HG03066 (cell line): ENCODE measurements around the gene EEF1G.
"Not testable (repeated sequence)": the region's sequence is repeated elsewhere in the genome, so short reads cannot be mapped to it uniquely, and the experiment has no call there.

Source experiments
- ATAC-seq: cut with Tn5 transposase; IDR thresholded peaks from one replicate; pipeline ENCODE4 v1.9.1; 2021; ENCODE audit warnings: low read depth; ENCODE audit not compliant: unreplicated experiment

The EEF1G gene, protein sequence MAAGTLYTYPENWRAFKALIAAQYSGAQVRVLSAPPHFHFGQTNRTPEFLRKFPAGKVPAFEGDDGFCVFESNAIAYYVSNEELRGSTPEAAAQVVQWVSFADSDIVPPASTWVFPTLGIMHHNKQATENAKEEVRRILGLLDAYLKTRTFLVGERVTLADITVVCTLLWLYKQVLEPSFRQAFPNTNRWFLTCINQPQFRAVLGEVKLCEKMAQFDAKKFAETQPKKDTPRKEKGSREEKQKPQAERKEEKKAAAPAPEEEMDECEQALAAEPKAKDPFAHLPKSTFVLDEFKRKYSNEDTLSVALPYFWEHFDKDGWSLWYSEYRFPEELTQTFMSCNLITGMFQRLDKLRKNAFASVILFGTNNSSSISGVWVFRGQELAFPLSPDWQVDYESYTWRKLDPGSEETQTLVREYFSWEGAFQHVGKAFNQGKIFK

DNA sequence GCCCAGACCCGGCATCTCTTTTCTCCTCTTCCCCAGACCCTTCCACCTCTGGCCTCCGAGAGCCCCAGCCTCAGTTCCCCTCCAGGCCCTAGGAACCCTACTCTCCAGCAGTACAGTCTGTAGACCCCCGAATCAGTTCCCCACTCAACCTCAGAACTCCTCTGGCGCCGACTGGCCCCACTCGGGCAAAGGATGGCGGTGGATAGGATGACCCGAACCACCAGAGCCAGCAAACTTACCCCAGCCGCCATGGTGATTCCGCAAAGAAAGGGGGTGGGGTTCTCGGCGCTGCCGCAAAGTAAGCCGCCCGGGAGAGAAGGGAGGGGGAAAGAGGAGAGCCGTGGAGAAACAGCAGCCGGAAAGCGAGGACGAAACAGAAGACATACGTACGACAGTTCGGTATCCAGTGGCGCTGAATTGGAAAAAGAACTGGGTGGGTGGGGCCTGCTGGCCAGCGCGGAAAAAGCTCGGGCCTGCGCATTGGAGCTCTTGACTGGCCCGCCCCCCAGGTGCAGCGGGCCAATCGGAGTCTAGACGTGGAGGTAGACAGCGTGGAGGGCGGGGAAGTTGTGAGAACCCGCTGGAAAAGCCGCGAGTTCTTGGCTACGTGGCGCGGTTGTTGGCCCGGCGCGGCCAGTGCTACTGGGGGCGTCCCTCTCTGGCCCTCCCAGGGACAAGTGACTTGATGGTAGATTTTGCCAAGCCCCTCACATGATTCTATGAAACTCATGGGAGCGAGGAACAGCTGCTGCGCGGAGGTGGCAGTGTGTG is at the start of gene EEF1G:
TSS of gene EEF1G (minus strand) at position 300 of the 771 bp plus-strand sequence. CDS start at position 251, 49 bp downstream.
- peak; percentile 84 for ATAC-seq

DNA sequence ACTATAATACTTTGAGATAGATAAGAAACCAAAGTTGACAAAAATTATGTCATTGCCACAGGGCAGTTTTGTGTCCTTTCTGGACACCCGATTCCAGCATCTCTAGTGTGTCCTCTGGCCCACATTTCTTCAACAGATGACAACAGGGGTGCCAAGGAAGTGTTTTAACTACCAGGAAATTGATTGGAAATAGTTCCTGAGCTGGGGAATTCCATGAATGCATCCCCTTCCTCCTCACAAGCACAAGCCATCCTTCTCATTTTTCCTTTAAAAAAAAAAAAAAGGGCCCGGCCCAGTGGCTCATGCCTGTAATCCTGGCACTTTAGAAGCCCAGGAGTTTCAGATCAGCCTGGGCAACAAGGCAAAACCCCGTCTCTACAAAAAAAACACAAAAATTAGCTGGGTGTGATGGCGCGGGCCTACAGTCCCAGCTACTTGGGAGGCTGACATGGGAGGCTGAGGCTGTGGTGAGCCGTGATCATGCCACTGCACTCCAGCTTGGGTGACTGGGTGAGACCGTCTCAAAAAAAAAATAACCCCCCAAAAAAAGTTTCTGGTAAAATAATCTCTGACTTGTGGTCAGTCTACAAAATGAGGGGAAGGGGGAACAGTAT is 48.9 kb upstream of the EEF1G start:
- no peak for ATAC-seq

DNA sequence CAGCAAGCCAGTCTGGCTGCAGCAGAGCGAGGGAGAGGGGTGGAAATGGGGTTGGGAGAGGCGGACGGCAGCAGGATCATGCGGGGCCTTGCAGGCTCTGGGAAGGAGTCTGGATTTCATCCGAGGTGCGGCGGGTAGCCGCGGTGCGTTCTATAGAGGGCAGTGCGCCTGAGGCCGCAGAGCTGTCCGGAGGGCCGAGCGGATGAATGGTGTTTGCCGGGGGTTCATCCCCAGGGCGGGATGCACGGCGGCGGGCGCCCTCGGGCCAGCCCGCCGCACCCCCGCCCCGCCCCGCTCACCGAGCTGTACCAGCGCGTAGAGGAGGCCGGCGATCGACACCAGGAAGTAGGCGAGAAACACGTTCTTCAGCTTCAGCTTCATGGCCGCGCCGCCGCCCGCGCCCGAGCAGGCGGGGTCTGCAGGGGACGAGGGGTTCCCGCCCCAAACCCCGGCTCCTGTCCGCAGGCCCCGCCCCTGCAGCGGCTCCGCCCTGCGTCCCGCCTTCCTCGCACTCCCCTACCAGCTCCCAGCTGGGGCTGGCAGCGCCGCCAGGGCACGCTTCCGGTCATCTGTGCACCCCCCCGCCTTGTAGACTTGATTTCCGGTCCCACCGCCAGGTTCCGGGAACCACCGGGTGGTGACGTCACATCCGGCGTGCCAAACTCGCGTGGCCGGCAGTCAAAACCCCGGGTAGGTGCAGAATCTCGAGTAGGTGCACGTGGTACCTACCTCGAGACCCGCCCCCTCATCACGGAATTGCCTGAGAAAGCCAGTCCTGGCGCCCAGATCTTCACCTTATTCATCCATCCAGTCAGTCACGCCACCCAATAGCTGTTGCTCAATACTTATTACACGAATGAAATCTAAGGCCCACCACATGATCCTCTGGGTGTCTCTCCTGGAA is 48.1 kb upstream of the EEF1G start, which contains the start of gene B3GAT3:
TSS of gene B3GAT3 (minus strand) at position 420 of the 904 bp plus-strand sequence. CDS start at position 381, 39 bp downstream.
- peak; percentile 95 for ATAC-seq

DNA sequence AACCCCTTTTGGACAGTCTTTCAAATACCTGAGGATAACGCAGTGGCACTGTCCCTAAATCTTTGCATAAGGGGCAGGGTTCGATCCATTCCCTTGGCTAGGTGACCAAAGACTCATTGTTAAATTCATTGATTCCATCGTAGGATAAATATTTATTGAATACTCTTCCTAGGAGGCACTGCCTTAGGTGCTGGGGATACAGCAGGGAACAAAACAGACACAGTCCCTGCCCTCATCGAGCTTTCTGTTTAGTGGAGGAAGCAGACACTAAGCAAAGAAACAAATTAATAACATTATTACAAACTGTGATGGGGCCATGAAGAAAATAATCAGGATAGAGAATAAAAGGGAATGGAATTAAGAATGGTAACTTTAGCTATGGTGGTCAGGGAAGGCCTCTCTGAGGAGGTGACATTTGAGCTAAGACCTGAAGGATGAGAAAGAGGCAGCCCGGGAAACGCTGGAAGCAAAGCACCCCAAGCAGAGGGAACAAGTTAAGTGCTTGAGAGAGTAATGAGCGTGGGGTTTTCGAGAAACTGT is 47.4 kb upstream of the EEF1G start:
- no peak for ATAC-seq

DNA sequence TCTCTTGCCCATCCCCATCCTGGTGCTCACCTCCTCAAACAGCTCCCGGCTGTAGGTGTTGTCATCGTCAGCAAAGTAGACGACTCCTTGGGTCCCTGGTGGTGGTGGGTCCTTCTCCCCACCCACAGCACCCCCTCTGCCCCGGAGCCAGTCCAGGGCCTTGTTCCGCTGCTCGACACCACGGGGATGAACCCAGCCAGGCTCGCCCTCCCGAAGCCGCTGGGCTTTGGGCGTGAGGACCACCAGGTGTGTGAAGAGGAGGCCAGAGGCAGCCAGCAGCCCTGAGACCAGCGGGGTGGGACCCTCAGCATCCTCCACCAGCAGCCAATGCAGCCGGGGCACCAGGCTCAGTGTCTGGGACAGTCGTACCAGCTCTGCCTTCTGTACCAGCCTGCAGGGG is 43.3 kb upstream of the EEF1G start:
- ATAC-seq, result not testable (repeated sequence)

DNA sequence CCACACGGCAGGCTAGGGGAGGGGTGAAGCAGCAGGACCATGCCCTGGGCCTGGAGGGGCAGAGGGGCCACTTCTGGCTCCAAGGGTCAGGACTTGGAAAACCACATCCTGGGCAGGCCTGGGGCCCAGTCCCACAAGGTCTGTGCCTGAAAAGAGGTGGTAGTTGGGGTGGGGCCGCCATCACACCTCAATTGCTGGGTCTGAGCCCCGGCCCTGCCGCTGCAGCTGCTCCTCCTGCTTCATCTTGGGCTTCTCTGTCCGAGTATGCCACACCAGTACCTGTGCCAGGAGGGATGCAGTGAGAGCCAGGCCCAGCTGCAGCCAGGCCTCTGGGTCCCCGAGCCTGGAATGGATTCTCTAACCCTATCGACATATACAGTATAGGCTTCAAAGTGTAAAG is 41.8 kb upstream of the EEF1G start:
- ATAC-seq, result no peak

DNA sequence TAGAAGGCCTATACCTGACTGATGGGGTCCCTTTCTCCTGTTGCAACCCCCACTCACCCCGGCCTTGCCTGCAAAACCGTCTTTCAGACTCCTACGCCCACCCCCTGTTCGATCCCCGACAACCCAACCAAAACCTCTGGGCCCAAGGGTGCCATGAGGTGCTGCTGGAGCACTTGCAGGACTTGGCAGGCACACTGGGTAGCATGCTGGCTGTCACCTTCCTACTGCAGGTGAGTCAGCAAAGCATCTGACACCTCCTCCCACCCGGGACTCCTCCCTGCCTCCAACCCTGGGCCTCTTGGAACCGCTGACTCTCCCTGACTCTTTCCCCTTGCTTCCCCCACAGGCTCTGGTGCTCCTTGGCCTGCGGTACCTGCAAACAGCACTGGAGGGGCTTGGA is 40.6 kb upstream of the EEF1G start:
- ATAC-seq, result no peak

DNA sequence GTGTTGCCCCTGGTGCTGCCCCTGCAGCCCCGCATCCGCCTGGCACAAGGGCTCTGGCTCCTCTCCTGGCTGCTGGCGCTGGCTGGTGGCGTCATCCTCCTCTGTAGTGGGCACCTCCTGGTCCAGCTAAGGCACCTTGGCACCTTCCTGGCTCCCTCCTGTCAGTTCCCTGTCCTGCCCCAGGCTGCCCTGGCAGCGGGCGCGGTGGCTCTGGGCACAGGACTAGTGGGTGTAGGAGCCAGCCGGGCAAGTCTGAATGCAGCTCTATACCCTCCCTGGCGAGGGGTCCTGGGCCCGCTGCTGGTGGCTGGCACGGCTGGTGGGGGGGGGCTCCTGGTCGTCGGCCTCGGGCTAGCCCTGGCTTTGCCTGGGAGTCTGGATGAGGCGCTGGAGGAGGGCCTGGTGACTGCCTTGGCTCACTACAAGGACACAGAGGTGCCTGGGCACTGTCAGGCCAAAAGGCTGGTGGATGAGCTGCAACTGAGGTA is 39.6 kb upstream of the EEF1G start:
- ATAC-seq, result no peak

DNA sequence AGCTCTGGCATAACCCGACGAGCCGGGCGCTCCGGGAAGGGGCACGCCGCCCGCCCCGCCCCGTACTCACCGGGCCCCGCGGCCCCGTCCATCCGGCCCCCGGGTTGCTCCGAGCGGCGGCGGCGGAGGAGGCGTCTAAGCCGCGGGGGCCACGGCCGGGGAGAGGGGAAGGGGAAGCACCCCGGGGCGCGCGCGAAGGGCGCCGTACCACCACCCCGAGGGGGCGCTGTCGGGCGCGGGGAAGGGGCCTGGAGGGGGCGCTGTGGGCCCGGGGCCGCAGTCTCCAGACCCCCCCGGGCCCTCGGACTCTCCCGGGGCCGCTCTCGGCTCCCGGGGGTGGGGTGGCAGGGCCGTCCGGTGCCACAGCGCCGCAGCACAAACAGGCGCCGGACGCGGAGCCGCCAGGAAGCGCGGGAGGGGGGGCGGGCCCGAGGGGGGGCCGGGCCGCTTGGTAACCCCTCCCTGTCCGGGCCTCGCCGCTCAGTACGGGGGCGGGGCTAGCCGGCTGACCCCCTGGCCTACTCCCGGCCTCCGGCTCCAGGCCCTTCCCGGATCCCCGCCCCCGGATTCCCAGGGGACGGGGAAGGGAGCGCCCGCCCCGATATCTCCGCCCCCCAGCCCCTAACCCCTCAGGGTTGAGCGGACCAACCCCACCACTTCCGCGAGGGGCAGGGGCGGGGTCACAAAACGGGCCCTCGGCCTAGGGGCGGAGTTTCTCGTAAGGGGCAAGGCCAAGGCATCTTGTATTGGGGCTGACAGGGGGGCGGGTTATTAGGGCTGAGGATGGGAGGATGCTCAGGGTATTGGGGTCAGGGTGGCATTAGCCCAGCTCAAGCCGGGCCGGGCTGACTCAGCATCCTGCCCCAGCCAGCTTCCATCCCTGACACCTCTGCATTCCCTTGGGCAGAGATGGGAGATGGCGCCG is 38.9 kb upstream of the EEF1G start, which contains the start of the genes EML3 and ROM1:
TSS of gene EML3 (minus strand) at position 410 of the 925 bp plus-strand sequence. CDS start at position 92, 318 bp downstream.
TSS of gene ROM1 (plus strand) at position 892 of the 925 bp plus-strand sequence. CDS start at position 917, 25 bp downstream.
- ATAC-seq, result peak; percentile 68

DNA sequence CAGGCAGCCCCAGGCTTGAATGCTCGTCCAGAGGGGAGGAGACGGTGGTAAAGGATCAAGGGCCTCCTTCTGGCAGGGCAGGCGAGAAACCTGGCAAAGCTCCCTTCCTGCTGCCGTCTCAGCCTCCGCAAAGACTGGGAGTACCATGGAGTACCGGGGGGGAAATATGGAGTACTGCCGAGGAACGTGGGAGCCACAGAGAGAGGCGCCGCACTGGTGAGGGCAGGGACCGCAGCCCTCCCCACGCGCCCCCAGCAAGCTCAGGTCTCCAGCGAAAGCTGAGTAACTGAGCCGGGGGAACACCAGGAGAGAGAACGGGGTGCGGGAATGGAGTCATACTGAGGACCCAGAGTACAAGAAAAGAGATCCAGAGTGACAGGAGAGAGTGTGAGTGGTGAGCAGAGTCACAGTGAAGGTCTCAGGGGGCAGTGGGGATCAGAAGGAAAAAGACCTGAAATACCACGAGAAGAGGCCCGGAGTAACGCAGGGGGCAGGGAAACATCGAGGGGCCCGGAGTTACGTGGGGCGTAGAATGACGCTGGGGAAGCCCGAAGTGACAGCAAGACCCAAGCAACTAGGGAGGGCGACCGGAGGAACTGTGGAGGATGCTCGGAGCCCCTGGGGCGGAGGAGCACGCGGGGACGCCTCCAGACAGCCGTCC is 38.1 kb upstream of the EEF1G start:
- ATAC-seq, result peak; percentile 11

DNA sequence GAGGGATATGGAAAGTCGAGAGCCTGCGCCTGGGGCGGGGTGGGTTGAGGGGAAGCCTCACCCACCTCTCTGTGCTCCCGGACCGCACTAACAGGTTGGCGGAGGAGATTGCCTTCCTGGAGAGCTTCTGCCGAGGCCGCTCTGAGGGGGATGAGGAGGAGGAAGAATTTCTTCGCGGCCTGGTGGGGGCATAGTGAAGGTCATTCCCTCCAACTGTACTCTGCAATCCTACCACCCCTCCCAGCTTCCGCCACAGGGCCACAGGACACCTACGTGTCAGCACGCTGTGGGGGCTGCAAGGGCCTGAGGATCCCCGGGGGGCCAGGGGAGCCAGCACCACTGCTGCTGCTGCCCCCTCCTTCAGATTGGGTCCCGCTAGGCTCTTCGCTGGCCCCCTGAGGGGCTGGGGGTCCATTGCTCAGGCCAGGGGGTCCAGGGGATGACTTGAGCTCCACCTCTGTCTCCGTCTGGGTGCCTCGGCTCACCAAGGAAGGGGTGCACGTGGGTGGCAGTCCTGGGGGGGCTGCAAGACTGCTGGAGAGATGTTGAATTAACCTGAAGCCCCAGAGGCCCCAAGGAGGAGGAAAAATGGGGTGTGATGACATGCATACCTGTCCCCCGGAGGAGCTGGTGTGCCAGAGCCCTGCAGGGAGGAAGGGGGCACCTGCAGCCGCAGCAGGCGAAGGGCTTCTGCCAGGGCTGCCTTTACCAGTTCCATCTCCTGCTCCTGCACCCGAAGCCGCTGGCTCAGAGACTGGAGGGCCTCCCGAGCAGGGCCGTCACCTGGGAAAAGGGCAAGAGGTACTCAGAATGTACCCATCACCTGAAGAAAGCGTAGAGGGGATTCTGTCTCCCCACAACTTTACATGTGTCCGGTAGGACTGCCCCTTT is 37.4 kb upstream of the EEF1G start:
- no peak for ATAC-seq

DNA sequence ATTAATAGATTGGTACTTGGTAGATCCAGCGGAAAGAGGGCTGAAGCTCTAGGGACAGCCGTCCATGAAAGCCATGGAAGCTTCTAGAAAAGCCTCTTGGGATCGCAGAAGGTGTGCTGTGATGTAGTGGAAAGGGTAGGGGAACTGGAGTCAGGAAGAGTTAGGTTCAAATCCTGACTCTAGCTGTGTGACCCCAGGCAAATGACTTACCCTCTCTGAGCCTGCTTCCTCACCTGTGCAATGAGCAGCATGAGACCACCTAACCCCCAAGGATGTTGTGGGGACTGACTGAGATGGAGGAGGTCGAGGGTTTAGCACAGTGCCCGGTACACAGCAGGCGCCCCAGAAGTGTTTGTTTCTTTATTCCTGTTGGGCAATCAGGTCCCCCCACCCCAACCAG is 36.7 kb upstream of the EEF1G start:
- ATAC-seq, result no peak

DNA sequence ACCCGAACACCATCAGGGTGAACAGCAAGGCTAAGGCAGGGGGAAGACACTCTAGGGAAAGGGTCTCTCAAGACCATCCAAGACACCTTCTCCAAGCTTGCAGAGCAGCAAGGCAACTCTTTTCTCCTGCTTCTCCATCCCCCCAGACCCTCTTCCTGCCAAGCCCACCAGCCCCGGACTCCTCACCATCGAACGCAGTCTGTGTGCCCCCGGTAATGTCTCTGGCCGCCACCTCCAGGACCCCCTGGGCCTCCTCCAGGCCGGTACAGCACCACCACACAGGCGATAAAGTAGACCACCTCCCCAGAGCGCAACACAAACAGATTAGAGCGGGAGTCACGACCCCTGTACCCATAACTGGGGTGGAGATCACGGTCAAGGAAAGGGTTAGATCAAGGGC is 35.1 kb upstream of the EEF1G start:
- no peak for ATAC-seq

DNA sequence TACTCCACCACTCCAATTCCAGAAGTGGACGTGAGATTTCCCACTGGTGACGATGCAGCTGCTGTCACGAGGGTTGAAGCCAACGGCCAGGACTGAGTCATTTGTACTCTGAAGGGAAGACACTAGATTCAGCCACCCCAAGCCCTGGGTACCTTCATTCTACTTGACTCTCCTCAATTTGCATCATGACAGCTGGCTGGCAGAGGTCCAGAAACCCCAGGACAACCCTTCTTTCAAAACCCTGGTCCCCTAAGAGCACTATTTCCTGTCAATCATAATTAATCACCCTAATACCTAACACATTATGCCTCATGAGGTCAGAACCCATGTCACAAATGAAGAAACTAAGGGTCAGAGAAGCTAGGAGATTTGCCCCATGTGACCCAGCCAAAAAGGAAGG is 34.0 kb upstream of the EEF1G start:
- no peak for ATAC-seq

DNA sequence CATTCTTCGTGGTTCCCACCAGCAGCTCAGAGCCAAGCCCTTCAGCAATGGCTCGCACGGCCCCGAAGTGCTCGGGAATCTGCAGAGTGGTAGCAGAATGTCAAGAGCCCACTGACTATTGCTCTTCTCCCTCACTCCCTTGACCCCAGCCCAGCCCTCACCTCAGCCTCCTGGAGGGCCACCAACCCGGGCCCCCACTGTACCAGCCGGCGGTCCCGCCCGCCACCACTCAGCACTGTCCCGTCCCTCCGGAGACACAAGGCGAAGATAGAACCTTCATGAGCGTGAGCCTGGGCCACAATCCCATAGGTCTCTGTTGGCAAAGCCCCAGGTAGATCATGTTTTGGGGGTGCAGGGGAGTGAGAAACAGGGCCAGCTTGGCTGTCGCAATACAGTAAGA is 32.2 kb upstream of the EEF1G start:
- ATAC-seq, result no peak

DNA sequence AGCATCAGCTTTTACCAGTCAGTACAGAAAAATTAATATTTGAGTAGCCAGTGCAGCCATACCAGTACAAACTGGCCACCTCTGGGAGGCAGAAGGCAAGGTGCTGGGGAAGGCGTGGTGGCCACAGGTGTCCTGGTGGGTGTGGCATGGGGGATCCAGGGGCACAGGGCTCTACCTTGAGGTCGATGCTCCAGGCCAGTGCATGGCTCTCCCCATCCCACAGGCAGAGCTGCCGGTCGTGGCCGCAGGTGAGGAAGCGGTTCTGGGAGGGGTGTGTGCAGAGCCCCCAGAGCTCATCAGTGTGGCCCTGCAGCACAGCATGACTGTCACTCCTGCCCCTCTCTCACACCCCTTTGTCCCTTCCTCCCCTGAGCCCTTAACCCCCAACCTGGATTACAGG is 31.8 kb upstream of the EEF1G start:
- ATAC-seq, result no peak
